SK-MEL-5 (cell line): ENCODE results near the gene DNAJC6. TPM values are rescaled to one million over a fixed set of nuclear protein-coding genes. Genes with fewer than 3 reads are reported as not detected.

Source experiments
- DNase-seq: peaks from one replicate; pipeline ENCODE4 v3.0.0-alpha.2; 2016; ENCODE audit warnings: low read depth, low spot score
- in situ Hi-C: cut with HindIII; loops from 2 replicates; pipeline ENCODE4 v1.10.0; 2016; ENCODE audit warnings: low sequenced_read_pairs, high pct_unique_total_duplicates, low pct_unique_long_range_greater_than_20kb
- total RNA-seq: library from RNA; depleted of rRNA; stranded (reverse); fragments of >200 nt; shearing (Covaris generic); gene quantifications from 2 replicates; pipeline ENCODE4 v1.2.3, GENCODE V29; 2014

The DNAJC6 gene
- total RNA-seq, 1 experiment from 2014 or later: 0.40 TPM

DNA sequence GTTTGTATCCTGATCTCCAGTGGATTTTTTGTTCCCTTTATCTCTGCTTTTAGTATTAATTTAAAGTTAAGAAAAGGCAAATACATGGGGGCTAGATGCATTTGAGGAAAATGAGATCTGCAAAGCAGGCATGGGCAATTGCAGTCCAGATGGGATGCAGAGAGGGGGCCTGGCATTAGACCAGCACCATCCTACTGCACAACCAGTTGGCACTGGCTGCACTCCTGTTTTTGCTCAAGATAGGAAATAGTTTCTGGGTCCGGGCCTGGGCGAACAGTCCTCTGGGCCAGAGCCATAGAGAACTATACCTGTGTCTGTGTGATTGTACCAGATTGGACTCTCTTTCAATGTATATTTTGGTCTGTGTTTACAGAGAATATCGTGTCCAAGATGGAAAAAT, 77.1 kb downstream of the DNAJC6 start:
- in situ Hi-C loops: no loop called here
- DNase-seq: no peak

DNA sequence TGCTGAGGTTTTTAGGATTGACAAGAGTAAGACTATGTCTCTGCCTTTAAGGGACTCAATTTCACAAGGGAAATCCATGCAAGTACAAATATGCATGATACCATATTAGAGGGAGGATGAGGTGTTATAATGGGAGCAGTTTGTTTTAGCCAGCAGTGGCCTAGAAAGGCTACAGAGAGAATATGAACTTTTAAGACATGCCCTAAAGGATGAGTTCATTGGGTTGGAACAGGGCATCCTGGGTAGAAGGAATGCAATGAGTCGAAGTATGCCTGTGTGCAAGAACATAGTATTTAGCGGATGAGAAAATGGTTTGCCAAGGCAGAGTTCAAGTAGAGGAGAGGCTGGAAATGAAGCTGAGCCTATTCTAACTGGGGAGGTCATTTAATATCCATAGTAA, 78.5 kb downstream of the DNAJC6 start:
- DNase-seq: no peak
- in situ Hi-C loops: no loop called here

DNA sequence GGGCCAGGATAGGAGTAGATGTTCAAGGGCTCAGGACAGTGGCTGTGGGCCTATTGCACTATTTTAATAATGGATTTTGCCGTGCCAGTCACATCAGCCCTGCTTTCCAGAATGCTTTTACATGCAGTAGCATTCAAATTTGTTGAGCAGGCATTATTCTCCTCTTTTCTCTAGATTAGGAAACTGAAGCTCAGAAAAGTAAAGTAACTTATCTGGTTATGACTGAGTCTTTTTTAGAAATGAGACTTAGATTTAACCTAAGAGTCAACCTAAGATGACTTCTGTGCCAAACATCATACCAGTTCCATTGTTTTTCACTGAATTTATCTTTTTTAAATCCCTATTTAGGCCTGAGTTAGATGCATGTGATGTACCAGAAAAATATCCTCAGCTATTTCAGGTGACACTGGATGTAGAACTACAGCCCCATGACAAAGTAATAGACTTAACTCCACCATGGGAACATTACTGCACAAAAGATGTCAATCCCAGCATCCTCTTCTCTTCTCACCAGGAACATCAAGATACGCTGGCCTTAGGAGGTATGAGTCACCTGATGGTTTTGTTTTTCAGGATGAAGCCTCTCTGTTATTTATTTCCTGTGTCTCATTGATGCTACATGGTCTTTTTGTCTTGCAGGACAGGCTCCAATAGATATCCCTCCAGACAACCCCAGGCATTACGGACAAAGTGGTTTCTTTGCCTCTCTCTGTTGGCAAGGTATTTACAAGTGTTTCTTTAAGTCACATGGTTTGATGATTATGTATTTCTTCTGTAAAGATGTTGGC, 79.8 kb downstream of the DNAJC6 start:
- in situ Hi-C loops: no loop called here
- no peak for DNase-seq

DNA sequence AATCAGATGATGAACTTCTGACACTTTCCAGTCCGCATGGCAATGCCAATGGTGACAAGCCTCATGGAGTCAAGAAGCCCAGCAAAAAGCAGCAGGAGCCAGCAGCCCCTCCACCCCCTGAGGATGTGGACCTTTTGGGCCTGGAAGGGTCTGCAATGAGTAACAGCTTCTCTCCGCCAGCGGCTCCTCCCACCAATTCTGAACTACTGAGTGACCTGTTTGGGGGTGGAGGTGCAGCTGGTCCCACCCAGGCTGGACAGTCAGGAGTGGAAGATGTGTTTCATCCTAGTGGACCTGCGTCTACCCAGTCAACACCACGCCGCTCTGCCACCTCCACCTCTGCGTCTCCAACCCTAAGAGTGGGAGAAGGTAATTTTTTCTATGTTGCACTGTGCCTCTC, 83.2 kb downstream of the DNAJC6 start:
- DNase-seq: no peak
- in situ Hi-C loops: no loop called here

DNA sequence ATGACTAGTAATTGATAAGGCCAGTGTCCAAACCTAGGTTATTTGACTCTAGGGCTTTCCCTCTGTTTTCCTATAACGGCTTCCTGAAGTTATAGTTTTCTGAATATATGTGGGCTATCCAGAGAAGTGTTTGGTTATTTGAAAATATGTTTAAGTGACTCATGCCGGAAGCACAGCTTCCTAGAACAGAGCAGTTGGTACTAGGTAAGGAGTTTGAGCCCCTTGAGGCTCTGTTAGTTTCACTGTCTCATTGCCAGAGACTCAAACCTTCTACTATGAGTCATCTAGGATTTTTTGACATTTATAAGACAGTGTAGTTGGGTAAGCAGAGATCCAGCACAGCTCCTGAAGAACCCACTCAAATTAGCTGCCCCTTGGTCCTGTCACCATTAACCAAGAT, 84.0 kb downstream of the DNAJC6 start:
- in situ Hi-C loops: no loop called here
- no peak for DNase-seq

DNA sequence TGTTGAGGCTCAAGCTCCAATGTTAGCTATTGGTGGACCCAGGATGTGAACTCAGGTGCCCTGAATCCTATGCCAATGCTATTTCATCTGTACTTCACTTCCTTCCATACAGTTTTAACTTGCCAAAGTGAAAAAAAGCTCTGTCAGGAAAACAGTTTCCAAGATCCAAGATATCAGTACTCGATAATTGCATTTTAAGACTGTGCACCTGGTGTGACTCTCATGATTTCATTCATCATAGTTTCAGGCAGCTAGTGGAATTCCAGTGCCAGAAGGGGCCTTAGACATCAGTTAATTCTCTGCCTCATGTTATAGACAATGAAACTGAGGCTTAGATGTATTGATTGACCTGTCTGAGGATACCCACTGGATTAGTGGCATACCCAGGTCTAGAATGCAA, 84.6 kb downstream of the DNAJC6 start:
- DNase-seq: no peak
- in situ Hi-C loops: no loop called here

DNA sequence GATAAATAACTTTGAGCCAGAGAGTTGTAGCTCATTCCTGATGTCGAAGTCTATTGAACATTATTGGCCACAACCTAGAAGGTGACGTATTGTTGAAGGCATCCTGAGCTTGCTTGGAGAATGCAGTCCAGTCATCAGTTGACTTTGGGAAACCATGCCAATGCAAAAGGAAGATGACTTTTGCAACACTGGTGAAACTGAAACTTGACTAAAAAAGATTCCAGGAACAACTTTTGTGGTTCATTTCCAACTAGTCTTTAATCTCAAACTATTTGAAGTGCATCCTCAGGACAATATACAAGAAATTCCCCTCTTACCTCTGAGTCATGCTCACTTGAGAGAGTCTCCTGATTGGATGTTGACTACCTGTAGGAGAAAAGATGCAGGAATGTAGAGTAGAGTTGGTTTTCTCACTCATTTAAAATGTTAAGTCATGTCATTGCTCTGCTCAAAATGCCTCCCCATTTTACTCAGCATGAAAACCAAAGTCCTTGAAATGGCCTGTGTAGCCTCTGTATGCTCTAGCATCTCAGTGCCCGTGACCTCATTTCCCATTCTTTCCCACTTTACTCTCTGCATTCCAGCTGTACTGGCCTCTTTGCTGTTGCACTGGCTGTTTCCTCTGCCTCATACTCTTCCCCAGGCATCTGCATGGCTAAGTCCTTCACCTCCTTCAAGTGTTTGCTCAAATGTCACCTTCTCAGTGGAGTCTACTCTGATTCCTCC, 86.7 kb downstream of the DNAJC6 start:
- no peak for DNase-seq

DNA sequence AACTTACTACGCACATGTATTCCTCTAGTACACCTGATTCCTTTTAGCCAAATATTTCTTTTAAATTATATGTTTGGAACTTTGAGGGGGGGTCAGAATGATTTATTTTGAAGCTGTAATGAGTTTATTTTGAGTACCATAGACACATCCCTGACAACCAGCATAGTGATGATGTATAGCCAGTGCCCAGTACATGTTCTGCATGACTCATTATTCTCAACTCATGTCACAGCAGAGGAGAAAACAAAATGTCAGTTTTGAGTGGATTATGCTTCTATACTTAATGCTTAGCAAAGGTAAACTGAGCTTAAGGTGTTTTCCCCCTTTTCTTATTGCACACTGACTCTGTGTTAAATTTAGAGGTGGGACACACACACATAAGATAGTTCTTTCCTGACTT, 88.7 kb downstream of the DNAJC6 start:
- in situ Hi-C loops: no loop called here
- DNase-seq: no peak

More for the DNA sequence above, 86.7 kb downstream of the DNAJC6 start:
- in situ Hi-C loops: no loop called here

DNA sequence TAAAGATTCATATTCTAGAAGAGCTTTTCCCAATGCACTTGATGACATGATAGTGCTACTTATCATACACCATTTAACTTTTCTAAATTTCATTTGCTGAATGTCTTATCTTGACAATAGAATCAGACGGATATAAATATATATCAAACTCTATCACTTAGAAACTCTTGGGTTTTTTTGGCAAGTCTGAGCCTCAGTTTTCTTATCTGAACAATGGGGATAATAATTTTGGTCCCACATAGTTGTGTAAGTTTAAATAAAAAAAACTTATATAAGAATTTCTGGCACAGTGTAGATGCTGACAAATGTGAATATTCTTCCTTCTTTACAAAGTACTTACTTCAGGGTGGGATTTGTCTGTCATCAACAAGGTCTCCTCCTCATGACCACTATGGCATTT, 89.7 kb downstream of the DNAJC6 start:
- in situ Hi-C loops: no loop called here
- DNase-seq: no peak

DNA sequence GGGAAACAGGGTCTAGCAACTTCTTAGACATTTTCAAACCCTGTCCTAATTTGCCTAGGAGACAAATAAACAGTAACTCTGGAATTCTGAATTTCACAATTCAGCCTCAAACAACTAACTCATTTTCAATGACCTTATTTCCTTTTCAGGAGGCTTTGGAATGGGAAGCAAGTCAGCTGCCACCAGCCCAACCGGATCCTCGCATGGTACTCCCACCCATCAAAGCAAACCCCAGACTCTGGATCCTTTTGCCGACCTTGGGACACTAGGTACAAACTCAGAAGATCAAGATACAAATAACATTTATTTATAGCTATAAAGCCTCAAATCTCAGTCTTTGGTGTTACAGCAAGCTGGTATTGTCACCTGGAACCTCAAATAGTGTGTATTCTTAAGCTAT, 92.3 kb downstream of the DNAJC6 start:
- in situ Hi-C loops: no loop called here
- DNase-seq: no peak

DNA sequence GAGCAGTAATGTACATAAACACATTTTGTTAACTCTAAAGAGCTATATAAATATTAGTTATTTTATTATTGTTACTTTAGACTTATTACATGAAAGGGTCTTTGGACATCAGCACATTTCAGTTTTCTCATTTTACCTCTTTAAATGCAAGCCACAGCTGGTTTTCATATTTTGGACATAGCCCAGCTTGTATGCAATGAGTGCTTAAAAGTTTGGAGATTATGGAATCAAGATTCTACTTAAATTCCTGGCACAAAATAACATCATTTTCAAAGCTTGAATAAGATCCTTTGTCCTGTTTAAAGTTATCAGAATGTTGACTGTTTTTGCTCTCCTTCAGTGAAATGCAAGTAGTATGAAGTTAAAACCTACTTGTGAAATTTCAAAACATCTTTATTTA, 95.6 kb downstream of the DNAJC6 start:
- no peak for DNase-seq
- in situ Hi-C loops: no loop called here

DNA sequence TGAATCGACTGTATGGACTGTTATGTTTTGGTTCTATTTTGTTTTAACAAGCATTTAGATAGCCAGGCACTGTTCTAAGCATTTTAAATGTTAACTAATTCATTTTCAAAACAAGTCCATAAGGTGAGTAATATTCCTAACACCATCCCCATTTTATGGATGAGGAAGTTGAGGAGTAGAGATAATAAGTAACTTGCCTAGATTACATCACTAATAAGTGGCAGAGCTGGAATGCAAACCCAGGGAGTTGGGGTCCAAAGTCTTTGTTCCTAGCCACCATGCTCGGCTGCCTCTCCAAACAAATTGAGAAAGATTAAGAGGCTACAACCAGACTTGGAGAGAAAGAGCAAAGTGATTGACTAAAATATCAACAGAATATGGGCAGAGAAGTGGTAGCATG, 98.5 kb downstream of the DNAJC6 start:
- no peak for DNase-seq
- in situ Hi-C loops: no loop called here

DNA sequence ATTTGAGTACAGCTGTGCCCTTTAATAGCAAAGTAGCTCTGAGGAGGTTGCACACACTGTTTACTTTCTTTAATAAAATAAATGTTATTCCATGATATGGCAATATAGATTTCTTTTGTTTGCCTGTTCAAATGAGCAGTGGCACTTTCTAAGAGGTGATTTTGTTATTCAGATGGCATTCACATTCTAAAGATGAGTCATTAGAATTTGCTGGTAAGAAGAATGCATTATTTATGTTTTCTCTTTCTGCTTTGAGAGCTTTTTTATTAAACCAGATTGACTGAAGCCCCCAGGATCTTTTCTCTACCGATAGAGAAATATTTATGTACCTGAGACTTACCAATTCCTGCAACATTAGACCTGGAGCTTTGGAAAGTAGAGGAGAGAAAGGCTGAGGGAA, 100.0 kb downstream of the DNAJC6 start:
- in situ Hi-C loops: no loop called here
- DNase-seq: no peak

DNA sequence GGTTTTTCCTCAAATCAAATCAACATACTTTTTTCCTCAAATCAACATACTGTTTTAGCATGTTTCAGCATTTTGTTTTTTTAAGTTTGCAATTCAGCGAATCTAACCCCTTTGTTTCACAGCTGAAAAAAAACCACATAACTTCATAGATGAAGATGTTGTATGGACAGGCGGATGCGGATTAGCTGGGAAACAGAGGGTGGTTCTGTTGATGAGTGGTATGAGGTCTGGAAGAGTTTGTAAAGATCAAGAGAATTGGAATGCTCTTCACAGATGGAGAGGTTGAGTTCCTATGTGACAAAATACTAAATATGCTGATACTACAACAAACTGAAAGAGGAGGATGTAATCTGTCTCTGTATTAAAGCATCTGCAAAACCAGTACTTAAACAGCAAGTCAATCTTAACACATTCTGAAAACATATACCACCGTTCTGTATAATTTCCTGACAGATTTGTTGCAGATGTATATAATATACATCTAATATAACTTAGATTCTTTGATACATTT, 100.5 kb downstream of the DNAJC6 start:
- DNase-seq: no peak
- in situ Hi-C loops: no loop called here

DNA sequence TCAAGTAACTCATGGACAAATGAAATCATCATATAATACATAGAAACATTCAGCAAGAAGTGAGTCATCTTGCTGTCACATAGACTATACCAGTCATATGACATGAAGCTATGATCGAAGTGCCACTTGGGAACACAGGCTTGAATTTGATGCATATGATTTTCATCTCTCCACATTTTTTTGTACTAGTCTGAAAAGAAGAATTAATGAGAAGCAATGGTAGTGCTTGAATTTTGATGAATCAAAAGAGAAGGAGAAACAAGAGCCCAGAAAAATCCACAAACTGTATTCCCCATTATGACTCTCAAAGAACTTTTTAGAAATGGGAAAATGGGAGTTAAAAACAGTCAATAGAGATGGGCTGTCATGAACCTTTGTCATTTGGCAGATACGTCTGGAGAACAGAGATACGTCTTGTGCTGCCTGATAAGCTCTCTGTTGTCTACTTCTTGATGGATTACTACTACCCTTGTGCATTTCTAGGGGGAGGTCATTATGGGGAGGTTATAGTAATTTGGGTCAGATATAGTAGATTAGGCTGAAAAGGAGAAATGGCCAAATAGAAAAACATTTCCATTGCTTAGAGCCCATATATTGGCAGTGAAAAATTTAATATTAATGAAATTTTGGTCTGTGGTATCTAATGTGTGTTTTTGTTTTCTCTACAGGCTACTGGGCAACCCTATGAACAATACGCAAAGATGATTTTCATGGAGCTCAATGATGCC, 103.1 kb downstream of the DNAJC6 start:
- in situ Hi-C loops: no loop called here
- DNase-seq: no peak

DNA sequence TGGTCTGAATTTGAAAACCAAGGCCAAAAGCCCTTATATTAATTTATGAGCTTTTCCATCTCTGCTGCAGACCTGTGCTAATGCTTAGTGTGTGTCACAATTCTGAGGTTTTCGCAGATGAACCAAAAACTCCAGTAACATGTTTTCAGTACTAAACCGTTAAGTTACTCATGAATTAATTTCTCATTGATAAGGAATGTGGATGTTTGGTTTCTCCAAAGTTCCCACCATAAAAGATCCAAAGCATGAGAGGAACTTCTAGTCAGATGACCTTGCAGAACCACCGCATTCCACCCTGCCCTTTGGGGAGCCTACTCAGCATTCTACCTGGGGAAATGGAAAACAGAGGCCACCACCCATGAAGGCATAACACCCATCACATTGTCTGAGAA, 103.6 kb downstream of the DNAJC6 start:
- no peak for DNase-seq
- in situ Hi-C loops: no loop called here

DNA sequence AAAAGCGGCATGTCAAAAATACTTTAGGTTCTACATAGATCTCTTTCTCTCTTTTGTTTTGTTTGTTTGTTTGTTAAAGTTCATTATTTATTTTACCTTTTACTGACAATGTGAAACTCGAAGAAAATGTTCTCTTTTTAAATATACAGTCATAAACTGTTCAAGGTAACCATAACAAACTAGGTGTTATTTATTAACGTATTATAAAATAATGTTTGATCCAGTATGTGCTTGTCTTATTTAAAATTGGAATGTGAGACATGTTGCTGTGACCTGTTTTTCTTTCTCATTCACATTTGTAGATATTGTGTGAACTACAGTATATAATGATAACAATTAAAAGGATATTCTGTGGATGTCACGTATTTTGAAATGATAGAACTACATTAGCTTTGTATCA, 105.2 kb downstream of the DNAJC6 start:
- in situ Hi-C loops: no loop called here
- no peak for DNase-seq

DNA sequence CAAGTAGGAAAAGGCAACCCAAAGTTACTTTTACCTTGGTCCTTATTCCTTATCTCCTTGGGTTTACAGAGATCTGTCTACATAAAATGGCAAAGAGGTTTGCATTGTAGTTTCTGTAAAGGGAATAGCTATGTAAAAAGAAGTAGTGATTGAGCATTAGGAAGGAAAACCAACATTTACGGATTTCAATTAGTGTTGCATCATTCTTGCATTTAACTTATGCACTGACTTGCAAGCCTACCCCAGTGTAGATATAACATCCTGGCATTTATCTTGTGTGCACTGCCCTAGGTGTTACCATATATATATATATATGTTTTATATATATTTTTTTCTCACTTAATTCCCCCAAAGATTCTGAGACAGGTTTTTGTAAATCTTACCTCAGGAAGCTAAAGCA, 107.4 kb downstream of the DNAJC6 start:
- in situ Hi-C loops: no loop called here
- DNase-seq: no peak
